ENCODE data around the gene CYP4A22. TPM values are rescaled to one million over a fixed set of nuclear protein-coding genes. Genes with fewer than 3 reads are reported as not detected.

Gene CYP4A22
- total RNA-seq, 1 experiment from 2014 or later = not detected

DNA sequence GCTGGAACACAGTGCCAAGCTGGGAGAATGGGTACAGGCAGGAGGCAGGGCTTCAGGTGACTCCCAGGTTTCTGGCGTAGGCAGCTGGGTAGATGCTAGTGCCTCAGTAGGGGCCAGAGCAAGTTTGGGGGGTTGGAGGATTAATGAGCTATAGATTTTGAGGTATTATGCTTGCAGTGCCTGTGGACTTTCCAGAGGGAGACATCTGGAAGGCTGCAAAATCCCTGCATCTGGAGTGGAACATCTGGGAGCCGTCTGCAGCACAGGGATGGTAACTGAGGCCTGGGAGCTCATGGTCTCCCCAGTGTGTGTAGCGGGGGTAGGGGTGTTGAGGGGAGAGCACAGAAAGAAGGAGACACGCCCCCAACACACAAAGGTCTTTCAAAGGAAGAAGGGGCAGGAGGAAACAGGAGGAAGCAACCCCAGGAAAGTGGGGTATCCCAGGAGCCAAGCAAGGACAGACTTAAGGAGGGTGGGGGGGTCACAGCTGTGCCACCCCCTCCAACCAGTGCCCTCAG is 54.8 kb downstream of the CYP4A22 start:
- H2BK20ac ChIP-seq (ENCODE audit: low read depth, low read length, poor library complexity, severe bottlenecking) = no peak overlapping the region
- no peak overlapping the region for H2AK5ac ChIP-seq (ENCODE audit: insufficient read length, low read length)
- H3T11ph ChIP-seq (ENCODE audit: low read length) = no peak overlapping the region
- no peak overlapping the region for H2BK120ac ChIP-seq (ENCODE audit: low read depth, low read length, poor library complexity, severe bottlenecking)
- H3K9ac ChIP-seq (ENCODE audit: extremely low read depth, insufficient read length, low read length) = no peak overlapping the region
- H3K9me3 Mint-ChIP-seq = no peaks in the 10 kb centered on the region
- no peak overlapping the region; a peak in 1 of 5 replicates for H3K4me3 Mint-ChIP-seq
- no peaks in the 10 kb centered on the region for H4K20me1 ChIP-seq (ENCODE audit: control insufficient read depth, insufficient read depth, insufficient read length)
- H2BK5ac ChIP-seq (ENCODE audit: insufficient read length, low read length) = no peak overlapping the region
- H3K27ac ChIP-seq (ENCODE audit: insufficient read length, low read depth, low read length) = no peak overlapping the region
- H3K4ac ChIP-seq (ENCODE audit: low read depth, low read length) = no peak overlapping the region
- WGBS (ENCODE audit: extremely low coverage, insufficient read length, low lambda C conversion rate) = no CpG with 5 or more reads among the region's 4 CpGs
- no peaks in the 10 kb centered on the region for H3K36me3 Mint-ChIP-seq (ENCODE audit: insufficient read depth in 1 of 3, low read depth in 3 of 3)
- no peaks in the 10 kb centered on the region for H3K79me2 ChIP-seq (ENCODE audit: insufficient read depth, low read length)
- H3K27ac Mint-ChIP-seq = peak overlapping the region in 1 of 3 experiments; percentile 79; a peak in 1 of 7 replicates
- H4K5ac ChIP-seq (ENCODE audit: insufficient read length, low read depth, low read length) = no peak overlapping the region
- no peak overlapping the region for H4K91ac ChIP-seq (ENCODE audit: insufficient read length, low read depth, low read length)
- no peaks in the 10 kb centered on the region for H3K79me1 ChIP-seq (ENCODE audit: insufficient read depth, low read depth, low read length, poor library complexity, severe bottlenecking)
- no peak overlapping the region for H3K23ac ChIP-seq (ENCODE audit: insufficient read length, low read depth, low read length)
- peak; percentile 20 for DNase-seq
- H3K4me1 Mint-ChIP-seq = peaks cover 31 to 40% of the 10 kb centered on the region in 2 experiments
- no peak overlapping the region for H2BK12ac ChIP-seq (ENCODE audit: insufficient read length, low read depth, low read length)
- H3K9me3 ChIP-seq (ENCODE audit: control insufficient read depth, low read depth, low read length) = no peaks in the 10 kb centered on the region
- H3K23me2 ChIP-seq (ENCODE audit: insufficient read length, low read depth, low read length, poor library complexity, severe bottlenecking) = no peaks in the 10 kb centered on the region
- no peak overlapping the region for H3K14ac ChIP-seq (ENCODE audit: insufficient read depth, low read length)
- no peak overlapping the region for H3K4me2 ChIP-seq (ENCODE audit: insufficient read depth, insufficient read length, low read length)
- H4K8ac ChIP-seq (replicated peaks; ENCODE audit: insufficient read length, low read depth, low read length) = no peak overlapping the region
- TF ChIP-seq, protein P1, sequence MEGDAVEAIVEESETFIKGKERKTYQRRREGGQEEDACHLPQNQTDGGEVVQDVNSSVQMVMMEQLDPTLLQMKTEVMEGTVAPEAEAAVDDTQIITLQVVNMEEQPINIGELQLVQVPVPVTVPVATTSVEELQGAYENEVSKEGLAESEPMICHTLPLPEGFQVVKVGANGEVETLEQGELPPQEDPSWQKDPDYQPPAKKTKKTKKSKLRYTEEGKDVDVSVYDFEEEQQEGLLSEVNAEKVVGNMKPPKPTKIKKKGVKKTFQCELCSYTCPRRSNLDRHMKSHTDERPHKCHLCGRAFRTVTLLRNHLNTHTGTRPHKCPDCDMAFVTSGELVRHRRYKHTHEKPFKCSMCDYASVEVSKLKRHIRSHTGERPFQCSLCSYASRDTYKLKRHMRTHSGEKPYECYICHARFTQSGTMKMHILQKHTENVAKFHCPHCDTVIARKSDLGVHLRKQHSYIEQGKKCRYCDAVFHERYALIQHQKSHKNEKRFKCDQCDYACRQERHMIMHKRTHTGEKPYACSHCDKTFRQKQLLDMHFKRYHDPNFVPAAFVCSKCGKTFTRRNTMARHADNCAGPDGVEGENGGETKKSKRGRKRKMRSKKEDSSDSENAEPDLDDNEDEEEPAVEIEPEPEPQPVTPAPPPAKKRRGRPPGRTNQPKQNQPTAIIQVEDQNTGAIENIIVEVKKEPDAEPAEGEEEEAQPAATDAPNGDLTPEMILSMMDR (conservative IDR thresholded peaks at IDR 0.05) = no peak
- H2AFZ ChIP-seq (ENCODE audit: low read length) = no peak overlapping the region
- H3K27me3 Mint-ChIP-seq (ENCODE audit: low read depth) = peaks cover 61% of the 10 kb centered on the region
- H3K4me1 ChIP-seq (ENCODE audit: insufficient read depth, low read length) = peaks cover 7% of the 10 kb centered on the region
- H2BK15ac ChIP-seq (ENCODE audit: low read depth, low read length) = no peak overlapping the region
- H3K56ac ChIP-seq (ENCODE audit: insufficient read length, low read depth, low read length) = no peak overlapping the region
- H3K18ac ChIP-seq (ENCODE audit: insufficient read length, low read depth, low read length) = no peak overlapping the region
- H3K27me3 ChIP-seq (ENCODE audit: insufficient read depth, low read length) = peaks cover 7% of the 10 kb centered on the region; the same call in 1 of the 2 replicates
